H9 (cell line): Measurements from ENCODE around the gene SELENOS. TPM values are rescaled to one million over a fixed set of nuclear protein-coding genes. Genes with fewer than 3 reads are reported as not detected.

Source experiments
- DNase-seq: peaks from one replicate; pipeline ENCODE4 v3.0.0-alpha.2; 2017
- H2AFZ ChIP-seq: one replicate; pipeline ENCODE4 v1.6.1; 2013; ENCODE audit warnings: mild to moderate bottlenecking, low read length, control low read depth, moderate library complexity
- H2AK5ac ChIP-seq: 2 replicates; pipeline ENCODE4 v1.6.1; 2013; ENCODE audit warnings: low read length, control low read depth, mixed read lengths; ENCODE audit not compliant: insufficient read length
- H2BK120ac ChIP-seq: one replicate; pipeline ENCODE4 v1.6.1; 2013; ENCODE audit warnings: low read depth, mild to moderate bottlenecking, low read length, control low read depth, inconsistent platforms; ENCODE audit not compliant: poor library complexity, severe bottlenecking
- H2BK12ac ChIP-seq: 2 replicates; pipeline ENCODE4 v1.6.1; 2013; ENCODE audit warnings: low read length, control low read depth, mixed read lengths, low read depth; ENCODE audit not compliant: insufficient read length
- H2BK15ac ChIP-seq: 2 replicates; pipeline ENCODE4 v1.6.1; 2013; ENCODE audit warnings: low read depth, low read length, control low read depth
- H2BK20ac ChIP-seq: one replicate; pipeline ENCODE4 v1.6.1; 2013; ENCODE audit warnings: low read depth, mild to moderate bottlenecking, low read length, control low read depth, inconsistent platforms; ENCODE audit not compliant: poor library complexity, severe bottlenecking
- H2BK5ac ChIP-seq: 2 replicates; pipeline ENCODE4 v1.6.1; 2013; ENCODE audit warnings: low read length, control low read depth, mixed read lengths; ENCODE audit not compliant: insufficient read length
- H3K14ac ChIP-seq: 2 replicates; pipeline ENCODE4 v1.6.1; 2013; ENCODE audit warnings: low read length, control low read depth; ENCODE audit not compliant: insufficient read depth
- H3K18ac ChIP-seq: 2 replicates; pipeline ENCODE4 v1.6.1; 2013; ENCODE audit warnings: low read depth, mild to moderate bottlenecking, mixed read lengths, low read length, control low read depth; ENCODE audit not compliant: insufficient read length
- H3K23ac ChIP-seq: 2 replicates; pipeline ENCODE4 v1.6.1; 2013; ENCODE audit warnings: low read length, control low read depth, mixed read lengths, low read depth; ENCODE audit not compliant: insufficient read length
- H3K23me2 ChIP-seq: 2 replicates; pipeline ENCODE4 v1.6.1; 2013; ENCODE audit warnings: low read depth, mild to moderate bottlenecking, mixed read lengths, low read length, control low read depth; ENCODE audit not compliant: insufficient read length, poor library complexity, severe bottlenecking
- H3K27ac ChIP-seq: 2 replicates; pipeline ENCODE4 v1.5.1; 2013; ENCODE audit warnings: low read length, control low read depth, mixed read lengths, low read depth; ENCODE audit not compliant: insufficient read length
- H3K27me3 ChIP-seq: 2 replicates; pipeline ENCODE4 v1.6.1; 2013; ENCODE audit warnings: low read length, control low read depth, inconsistent platforms; ENCODE audit not compliant: insufficient read depth
- H3K4ac ChIP-seq: 2 replicates; pipeline ENCODE4 v1.6.1; 2013; ENCODE audit warnings: low read depth, mild to moderate bottlenecking, control low read depth, inconsistent platforms, low read length, moderate library complexity
- H3K4me1 ChIP-seq: 2 replicates; pipeline ENCODE4 v1.6.1; 2013; ENCODE audit warnings: low read length, control low read depth, inconsistent platforms; ENCODE audit not compliant: insufficient read depth
- H3K4me2 ChIP-seq: 2 replicates; pipeline ENCODE4 v1.6.1; 2013; ENCODE audit warnings: low read length, control low read depth, mixed read lengths; ENCODE audit not compliant: insufficient read length, insufficient read depth
- H3K56ac ChIP-seq: 2 replicates; pipeline ENCODE4 v1.6.1; 2013; ENCODE audit warnings: low read depth, mild to moderate bottlenecking, mixed read lengths, low read length, control low read depth; ENCODE audit not compliant: insufficient read length
- H3K79me1 ChIP-seq: 2 replicates; pipeline ENCODE4 v1.6.1; 2013; ENCODE audit warnings: low read depth, mild to moderate bottlenecking, moderate library complexity, low read length, control low read depth, inconsistent platforms; ENCODE audit not compliant: insufficient read depth, poor library complexity, severe bottlenecking
- H3K79me2 ChIP-seq: 2 replicates; pipeline ENCODE4 v1.6.1; 2013; ENCODE audit warnings: low read length, control low read depth, inconsistent platforms; ENCODE audit not compliant: insufficient read depth
- H3K9ac ChIP-seq: 2 replicates; pipeline ENCODE4 v1.6.1; 2013; ENCODE audit warnings: low read length, control low read depth, mixed read lengths; ENCODE audit not compliant: insufficient read length; ENCODE audit errors: extremely low read depth
- H3K9me3 ChIP-seq: one replicate; pipeline ENCODE4 v1.6.1; 2013; ENCODE audit warnings: low read depth, low read length, inconsistent platforms; ENCODE audit not compliant: control insufficient read depth
- H3T11ph ChIP-seq: one replicate; pipeline ENCODE4 v1.6.1; 2013; ENCODE audit warnings: mild to moderate bottlenecking, low read length, control low read depth, inconsistent platforms
- H4K20me1 ChIP-seq: one replicate; pipeline ENCODE4 v1.6.1; 2013; ENCODE audit not compliant: control insufficient read depth, insufficient read length, insufficient read depth
- H4K5ac ChIP-seq: 2 replicates; pipeline ENCODE4 v1.6.1; 2013; ENCODE audit warnings: low read depth, mild to moderate bottlenecking, mixed read lengths, low read length, control low read depth; ENCODE audit not compliant: insufficient read length
- H4K8ac ChIP-seq: replicated peaks from 2 replicates; pipeline ENCODE4 v1.6.1; 2013; ENCODE audit warnings: low read length, control low read depth, mixed read lengths, low read depth; ENCODE audit not compliant: insufficient read length
- H4K91ac ChIP-seq: 2 replicates; pipeline ENCODE4 v1.6.1; 2013; ENCODE audit warnings: low read depth, mild to moderate bottlenecking, moderate library complexity, mixed read lengths, low read length, control low read depth; ENCODE audit not compliant: insufficient read length
- H3K27ac Mint-ChIP-seq, 3 experiments: 2 replicates in 2 of 3; 3 replicates in 1 of 3; pipeline ENCODE4 v1.8.0; 2020 to 2021; ENCODE audit warnings: mixed read lengths in 3 of 3, mild to moderate bottlenecking in 1 of 3, moderate library complexity in 1 of 3
- H3K27me3 Mint-ChIP-seq: 2 replicates; pipeline ENCODE4 v1.8.0; 2021; ENCODE audit warnings: low read depth, mild to moderate bottlenecking, moderate library complexity, mixed read lengths
- H3K36me3 Mint-ChIP-seq, 3 experiments: 2 replicates in 2 of 3; 3 replicates in 1 of 3; pipeline ENCODE4 v1.8.0; 2020 to 2021; ENCODE audit warnings: low read depth in 3 of 3, mixed read lengths in 3 of 3; ENCODE audit not compliant: insufficient read depth in 1 of 3
- H3K4me1 Mint-ChIP-seq, 2 experiments: 2 replicates each; pipeline ENCODE4 v1.8.0; 2020; ENCODE audit warnings: mixed read lengths in 2 of 2
- H3K4me3 Mint-ChIP-seq, 2 experiments: 2 replicates in 1 of 2; 3 replicates in 1 of 2; pipeline ENCODE4 v1.8.0; 2020 to 2021; ENCODE audit warnings: mild to moderate bottlenecking in 2 of 2, mixed read lengths in 2 of 2, moderate library complexity in 1 of 2
- H3K9me3 Mint-ChIP-seq, 2 experiments: 2 replicates in 1 of 2; 3 replicates in 1 of 2; pipeline ENCODE4 v1.8.0; 2020; ENCODE audit warnings: mild to moderate bottlenecking in 2 of 2, mixed read lengths in 2 of 2, moderate library complexity in 1 of 2
- CTCF ChIP-seq: fragments of 200-600 bp; sonication (generic); conservative IDR thresholded peaks from 3 replicates; pipeline ENCODE4 v1.8.0; 2021; ENCODE audit warnings: antibody characterized with exemption, mild to moderate bottlenecking
- WGBS: extraction: QIAGEN DNeasy Blood & Tissue Kit; methylation state at CpG from one replicate; pipeline ENCODE4 v1.1.7; 2013; ENCODE audit warnings: missing lambda C conversion rate, low lambda C conversion rate, mixed read lengths; ENCODE audit not compliant: insufficient read length; ENCODE audit errors: extremely low coverage; 5-methylcytosine and 5-hydroxymethylcytosine counted together
- total RNA-seq: library from RNA; stranded (reverse); gene quantifications from 2 replicates; pipeline ENCODE4 v1.2.1, GENCODE V29; 2021

SELENOS gene
- total RNA-seq, 1 experiment from 2014 or later = 57.7 TPM

- no peak within 1 kb of the TSS for H4K91ac ChIP-seq
- H2BK15ac ChIP-seq = no peak within 1 kb of the TSS
- no peak within 1 kb of the TSS for H2BK120ac ChIP-seq
- H2BK12ac ChIP-seq = no peak within 1 kb of the TSS
- H3K4me2 ChIP-seq = peak within 1 kb of the TSS; percentile 81
- peak; percentile 95 for DNase-seq
- Mint-ChIP-seq H3K4me3 (peak within 1 kb of the TSS; percentile 91 to 92), H3K27ac (peak within 1 kb of the TSS; percentile 84 to 95 (median 89); a peak in 6 of 7 replicates), H3K4me1 (peaks cover 11 to 18% of the 10 kb centered on the region in 2 experiments), H3K27me3 (no peaks in the 10 kb centered on the region), H3K36me3 (peaks cover 2 to 24% (median 19%) of the 10 kb centered on the region in 3 experiments; a peak in 5 of 7 replicates), H3K9me3 (no peaks in the 10 kb centered on the region)
- H2AFZ ChIP-seq = no peak within 1 kb of the TSS
- no peak within 1 kb of the TSS for H3T11ph ChIP-seq
- H2AK5ac ChIP-seq = no peak within 1 kb of the TSS
- H3K56ac ChIP-seq = no peak within 1 kb of the TSS
- H4K20me1 ChIP-seq = no peaks in the 10 kb centered on the region
- H3K27ac ChIP-seq = no peak within 1 kb of the TSS
- H4K8ac ChIP-seq = no peak within 1 kb of the TSS
- peaks cover 21% of the 10 kb centered on the region for H3K79me2 ChIP-seq
- H3K9ac ChIP-seq = peak within 1 kb of the TSS; percentile 92
- no peak within 1 kb of the TSS for H2BK20ac ChIP-seq
- H3K27me3 ChIP-seq = no peaks in the 10 kb centered on the region
- no peak within 1 kb of the TSS for H2BK5ac ChIP-seq
- H4K5ac ChIP-seq = no peak within 1 kb of the TSS
- no peak within 1 kb of the TSS for H3K4ac ChIP-seq
- no peaks in the 10 kb centered on the region for H3K4me1 ChIP-seq
- H3K18ac ChIP-seq = no peak within 1 kb of the TSS
- no peaks in the 10 kb centered on the region for H3K9me3 ChIP-seq
- no peak for TF ChIP-seq CTCF
- peaks cover 7% of the 10 kb centered on the region for H3K23me2 ChIP-seq
- no CpG with 5 or more reads among the region's 87 CpGs for WGBS
- no peaks in the 10 kb centered on the region for H3K79me1 ChIP-seq
- peak within 1 kb of the TSS; percentile 72; the same call in 1 of the 2 replicates for H3K14ac ChIP-seq
- no peak within 1 kb of the TSS for H3K23ac ChIP-seq
Measured at GRCh38 chr15:101294731-101295606, 17.7 kb upstream of the SELENOS start, which contains the start of gene SNRPA1. Gene SNRPA1, minus strand, starts transcription at chr15:101295248. Its CDS starts 70 bp downstream, at chr15:101295178.
